ENCODE data around the gene PLG.
"Not testable (repeated sequence)": the region's sequence is repeated elsewhere in the genome, so short reads cannot be mapped to it uniquely, and the experiment has no call there.

GRCh38 chr6:160695622-160696021 lies 6.4 kb upstream of the PLG start:
- not testable (repeated sequence) for TF ChIP-seq CTCF, POLR2A, POLR2AphosphoS5 (IDR thresholded peaks at IDR 0.05)

Data from prostate gland (tissue), 2 donors.